DMS79 (cell line): ENCODE measurements around the gene CXCL5.
A peak's percentile ranks its signal among the peaks of the same experiment; 100 is the strongest.
"Not testable (repeated sequence)": the region's sequence is repeated elsewhere in the genome, so short reads cannot be mapped to it uniquely, and the experiment has no call there.

ENCODE experiments used
- DNase-seq: peaks from one replicate; lab custom pipeline; 2025; lab: John Stamatoyannopoulos, UW

Gene CXCL5

GRCh38 chr4:73970945-73971344 lies 27.5 kb downstream of the CXCL5 start:
- DNase-seq = no peak

GRCh38 chr4:73970011-73970410 lies 28.5 kb downstream of the CXCL5 start:
- no peak for DNase-seq

- no peak for DNase-seq
Measured at GRCh38 chr4:73967866-73968265, 30.6 kb downstream of the CXCL5 start.

GRCh38 chr4:73964862-73965611 lies 33.4 kb downstream of the CXCL5 start:
- no peak for DNase-seq

- no peak for DNase-seq
Measured at GRCh38 chr4:73962724-73963123, 35.8 kb downstream of the CXCL5 start.

- not testable (repeated sequence) for DNase-seq
Measured at GRCh38 chr4:73959041-73959440, 39.4 kb downstream of the CXCL5 start.

- no peak for DNase-seq
Measured at GRCh38 chr4:73952352-73952751, 46.1 kb downstream of the CXCL5 start.

- DNase-seq = not testable (repeated sequence)
Measured at GRCh38 chr4:73950376-73950920, 48.0 kb downstream of the CXCL5 start.

GRCh38 chr4:73948990-73949706 lies 49.3 kb downstream of the CXCL5 start:
- DNase-seq = no peak

- DNase-seq = no peak
Measured at GRCh38 chr4:73948291-73948690, 50.2 kb downstream of the CXCL5 start.

GRCh38 chr4:73947239-73947985 lies 51.1 kb downstream of the CXCL5 start:
- no peak for DNase-seq

- peak; percentile 2 for DNase-seq
Measured at GRCh38 chr4:73945674-73946449, 52.6 kb downstream of the CXCL5 start.
